Stimulated activated memory B cell treated with anti-CD40 and anti-IgM and Interleukin-4, amounts not matched to agents 10 μg/mL and 1 μg/mL and 100 μg/mL, for 72 hours (primary cell): ENCODE measurements around the gene HPCAL1.

Experiments used
- ATAC-seq: fragments of 150-1000 bp; cut with Tn5 transposase; 2 replicates; pipeline ENCODE4 v1.10.0; 2021
- H3K27ac Mint-ChIP-seq: one replicate; pipeline ENCODE4 v1.8.0; 2022; ENCODE audit warnings: mild to moderate bottlenecking, mixed read lengths
- H3K27me3 Mint-ChIP-seq: one replicate; pipeline ENCODE4 v1.8.0; 2022; ENCODE audit warnings: mixed read lengths
- H3K36me3 Mint-ChIP-seq: one replicate; pipeline ENCODE4 v1.8.0; 2022; ENCODE audit warnings: mixed read lengths
- H3K4me1 Mint-ChIP-seq: one replicate; pipeline ENCODE4 v1.8.0; 2022; ENCODE audit warnings: mixed read lengths
- H3K4me3 Mint-ChIP-seq: one replicate; pipeline ENCODE4 v1.8.0; 2022; ENCODE audit warnings: mild to moderate bottlenecking, moderate library complexity, mixed read lengths
- H3K9me3 Mint-ChIP-seq: one replicate; pipeline ENCODE4 v1.8.0; 2022; ENCODE audit warnings: mixed read lengths

The HPCAL1 gene

GRCh38 chr2:10265329-10266132, 37.2 kb upstream of the HPCAL1 start:
- H3K4me1 Mint-ChIP-seq = peaks cover 4% of the 10 kb centered on the region
- peak; percentile 9 for ATAC-seq
- no peaks in the 10 kb centered on the region for H3K36me3 Mint-ChIP-seq
- no peaks in the 10 kb centered on the region for H3K9me3 Mint-ChIP-seq
- no peak overlapping the region for H3K4me3 Mint-ChIP-seq
- H3K27ac Mint-ChIP-seq = no peak overlapping the region
- no peaks in the 10 kb centered on the region for H3K27me3 Mint-ChIP-seq

GRCh38 chr2:10266133-10266620, 36.5 kb upstream of the HPCAL1 start:
- H3K4me3 Mint-ChIP-seq = no peak overlapping the region
- H3K27ac Mint-ChIP-seq = no peak overlapping the region
- H3K36me3 Mint-ChIP-seq = no peaks in the 10 kb centered on the region
- H3K4me1 Mint-ChIP-seq = peaks cover 8% of the 10 kb centered on the region
- no peak for ATAC-seq
- no peaks in the 10 kb centered on the region for H3K27me3 Mint-ChIP-seq
- H3K9me3 Mint-ChIP-seq = no peaks in the 10 kb centered on the region

GRCh38 chr2:10267036-10267435, 35.7 kb upstream of the HPCAL1 start:
- Mint-ChIP-seq H3K27me3 (no peaks in the 10 kb centered on the region), H3K36me3 (no peaks in the 10 kb centered on the region), H3K4me3 (no peak overlapping the region), H3K9me3 (no peaks in the 10 kb centered on the region), H3K27ac (no peak overlapping the region), H3K4me1 (peaks cover 8% of the 10 kb centered on the region)
- ATAC-seq = no peak

GRCh38 chr2:10267551-10268465, 34.9 kb upstream of the HPCAL1 start:
- H3K36me3 Mint-ChIP-seq = no peaks in the 10 kb centered on the region
- H3K4me1 Mint-ChIP-seq = peaks cover 8% of the 10 kb centered on the region
- no peak overlapping the region for H3K27ac Mint-ChIP-seq
- H3K4me3 Mint-ChIP-seq = no peak overlapping the region
- no peaks in the 10 kb centered on the region for H3K9me3 Mint-ChIP-seq
- no peaks in the 10 kb centered on the region for H3K27me3 Mint-ChIP-seq
- ATAC-seq = no peak

- H3K4me3 Mint-ChIP-seq = no peak overlapping the region
- no peaks in the 10 kb centered on the region for H3K27me3 Mint-ChIP-seq
- no peak for ATAC-seq
- H3K27ac Mint-ChIP-seq = no peak overlapping the region
- H3K36me3 Mint-ChIP-seq = no peaks in the 10 kb centered on the region
- H3K9me3 Mint-ChIP-seq = no peaks in the 10 kb centered on the region
- H3K4me1 Mint-ChIP-seq = peaks cover 8% of the 10 kb centered on the region
Observed at GRCh38 chr2:10269291-10269690, 33.4 kb upstream of the HPCAL1 start.

GRCh38 chr2:10269711-10270610, 32.7 kb upstream of the HPCAL1 start:
- Mint-ChIP-seq H3K4me3 (no peak overlapping the region), H3K27me3 (no peaks in the 10 kb centered on the region), H3K36me3 (no peaks in the 10 kb centered on the region), H3K27ac (no peak overlapping the region), H3K4me1 (peaks cover 8% of the 10 kb centered on the region), H3K9me3 (no peaks in the 10 kb centered on the region)
- no peak for ATAC-seq

- Mint-ChIP-seq H3K27ac (no peak overlapping the region), H3K9me3 (no peaks in the 10 kb centered on the region), H3K36me3 (no peaks in the 10 kb centered on the region), H3K4me3 (no peak overlapping the region), H3K4me1 (peaks cover 8% of the 10 kb centered on the region), H3K27me3 (peaks cover 2% of the 10 kb centered on the region)
- ATAC-seq = no peak
Observed at GRCh38 chr2:10271509-10271908, 31.2 kb upstream of the HPCAL1 start.

- H3K4me1 Mint-ChIP-seq = peaks cover 8% of the 10 kb centered on the region
- no peaks in the 10 kb centered on the region for H3K36me3 Mint-ChIP-seq
- H3K9me3 Mint-ChIP-seq = no peaks in the 10 kb centered on the region
- H3K27me3 Mint-ChIP-seq = peaks cover 6% of the 10 kb centered on the region
- ATAC-seq = no peak
- no peak overlapping the region for H3K27ac Mint-ChIP-seq
- no peak overlapping the region for H3K4me3 Mint-ChIP-seq
Observed at GRCh38 chr2:10271946-10272345, 30.8 kb upstream of the HPCAL1 start.

GRCh38 chr2:10272464-10272863, 30.2 kb upstream of the HPCAL1 start:
- ATAC-seq = no peak
- H3K4me1 Mint-ChIP-seq = peaks cover 9% of the 10 kb centered on the region
- no peak overlapping the region for H3K4me3 Mint-ChIP-seq
- no peaks in the 10 kb centered on the region for H3K9me3 Mint-ChIP-seq
- H3K27ac Mint-ChIP-seq = no peak overlapping the region
- H3K27me3 Mint-ChIP-seq = peaks cover 11% of the 10 kb centered on the region
- H3K36me3 Mint-ChIP-seq = no peaks in the 10 kb centered on the region

GRCh38 chr2:10273215-10274175, 29.2 kb upstream of the HPCAL1 start:
- Mint-ChIP-seq H3K9me3 (no peaks in the 10 kb centered on the region), H3K27me3 (peaks cover 22% of the 10 kb centered on the region), H3K27ac (no peak overlapping the region), H3K36me3 (no peaks in the 10 kb centered on the region), H3K4me3 (no peak overlapping the region), H3K4me1 (peaks cover 20% of the 10 kb centered on the region)
- no peak for ATAC-seq

GRCh38 chr2:10274376-10274775, 28.3 kb upstream of the HPCAL1 start:
- Mint-ChIP-seq H3K27ac (no peak overlapping the region), H3K27me3 (peaks cover 31% of the 10 kb centered on the region), H3K9me3 (no peaks in the 10 kb centered on the region), H3K4me3 (no peak overlapping the region), H3K36me3 (no peaks in the 10 kb centered on the region), H3K4me1 (peaks cover 24% of the 10 kb centered on the region)
- ATAC-seq = no peak

- no peak overlapping the region for H3K27ac Mint-ChIP-seq
- H3K4me3 Mint-ChIP-seq = no peak overlapping the region
- H3K36me3 Mint-ChIP-seq = no peaks in the 10 kb centered on the region
- no peaks in the 10 kb centered on the region for H3K9me3 Mint-ChIP-seq
- peaks cover 24% of the 10 kb centered on the region for H3K4me1 Mint-ChIP-seq
- H3K27me3 Mint-ChIP-seq = peaks cover 31% of the 10 kb centered on the region
- no peak for ATAC-seq
Observed at GRCh38 chr2:10274983-10275802, 27.5 kb upstream of the HPCAL1 start.

- Mint-ChIP-seq H3K9me3 (no peaks in the 10 kb centered on the region), H3K4me3 (no peak overlapping the region), H3K36me3 (no peaks in the 10 kb centered on the region), H3K27me3 (peaks cover 31% of the 10 kb centered on the region), H3K4me1 (peaks cover 16% of the 10 kb centered on the region), H3K27ac (no peak overlapping the region)
- no peak for ATAC-seq
Observed at GRCh38 chr2:10276481-10277292, 26.0 kb upstream of the HPCAL1 start.
